HG02943 (cell line): ENCODE data around the gene RBM20.

Source experiments
- ATAC-seq: cut with Tn5 transposase; IDR thresholded peaks from one replicate; pipeline ENCODE4 v1.9.1; 2021; ENCODE audit warnings: mild to moderate bottlenecking, low read depth, moderate library complexity; ENCODE audit not compliant: unreplicated experiment

Gene RBM20

DNA sequence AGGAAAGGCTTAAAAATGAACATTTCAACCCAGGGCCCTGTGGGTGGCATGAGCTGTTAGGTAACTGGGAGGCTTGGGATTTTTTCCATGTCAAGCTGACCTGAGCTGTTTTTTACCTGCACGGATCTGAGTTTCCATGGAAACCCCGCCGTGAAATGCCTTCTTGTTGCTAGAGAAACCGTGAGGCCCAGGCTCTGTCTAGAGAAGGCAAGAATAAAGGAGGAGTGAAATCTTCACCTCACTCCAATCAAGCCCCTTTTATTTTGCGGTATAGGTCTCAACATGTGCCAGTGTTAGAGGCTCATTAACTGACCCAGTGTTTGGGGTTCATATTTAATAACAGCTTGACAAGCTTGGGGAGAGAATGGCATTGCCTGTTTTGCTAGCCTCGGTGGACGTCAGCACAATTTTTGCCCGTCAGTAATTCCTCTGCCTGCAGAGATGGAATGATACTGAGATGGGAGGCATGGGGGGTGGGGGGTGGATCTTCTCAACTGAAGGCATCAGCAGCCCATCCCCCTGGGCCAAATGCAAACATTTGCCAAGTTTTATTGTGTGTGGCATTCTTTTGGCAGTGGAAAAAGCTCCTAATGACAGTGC, 178.7 kb downstream of the RBM20 start:
- ATAC-seq, result no peak

DNA sequence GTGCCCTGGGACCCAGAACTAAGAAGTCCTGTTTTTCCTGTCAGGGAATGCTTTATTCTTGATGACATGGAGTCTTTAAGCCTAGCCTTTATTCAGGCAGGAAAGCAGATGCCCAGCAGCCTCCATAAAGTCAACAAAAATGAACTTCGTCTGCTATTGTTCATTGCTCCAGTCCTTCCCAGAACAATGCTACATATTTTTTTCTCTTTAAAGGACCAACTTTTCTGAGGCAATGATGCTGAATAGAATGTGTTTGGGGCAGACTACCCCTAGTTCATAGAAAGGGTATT, 180.0 kb downstream of the RBM20 start:
- no peak for ATAC-seq

DNA sequence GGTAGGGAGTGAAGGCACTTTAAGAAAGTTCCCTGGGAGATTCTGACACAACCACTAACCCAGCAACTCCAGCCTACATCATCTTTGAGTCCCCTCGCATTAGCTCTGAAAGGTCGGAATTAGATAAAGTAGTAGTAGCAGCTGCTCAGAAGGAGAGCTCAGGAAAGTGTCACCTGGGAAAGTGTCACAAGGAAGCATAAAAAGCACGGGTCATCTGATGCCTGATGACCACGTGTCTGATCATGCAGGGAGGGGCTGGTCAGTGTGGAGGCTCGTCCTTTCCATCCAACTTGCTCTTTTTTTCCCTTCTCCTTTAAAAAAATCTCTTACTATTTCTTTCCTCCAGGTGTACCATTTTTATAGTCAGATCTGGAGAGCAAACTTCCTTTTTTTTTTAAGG, 180.5 kb downstream of the RBM20 start:
- ATAC-seq, result no peak

DNA sequence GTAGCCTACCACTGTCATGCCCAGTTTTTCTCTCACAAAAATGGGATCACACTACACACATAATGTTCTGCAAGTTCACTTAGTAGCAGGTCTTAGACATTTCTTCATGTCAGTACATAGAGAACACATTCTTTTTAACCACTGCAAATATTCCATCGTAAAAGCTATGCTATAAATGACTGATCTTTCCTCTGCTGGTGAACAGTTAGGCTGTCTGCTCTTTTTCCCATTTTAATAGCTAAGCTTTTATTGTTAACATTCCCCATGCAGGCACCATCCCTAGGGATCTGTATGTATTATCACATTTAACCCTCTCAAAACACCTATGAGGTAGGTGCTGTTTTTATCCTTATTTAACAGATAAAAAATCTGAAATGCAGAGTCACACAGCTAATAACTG, 181.4 kb downstream of the RBM20 start:
- no peak for ATAC-seq

DNA sequence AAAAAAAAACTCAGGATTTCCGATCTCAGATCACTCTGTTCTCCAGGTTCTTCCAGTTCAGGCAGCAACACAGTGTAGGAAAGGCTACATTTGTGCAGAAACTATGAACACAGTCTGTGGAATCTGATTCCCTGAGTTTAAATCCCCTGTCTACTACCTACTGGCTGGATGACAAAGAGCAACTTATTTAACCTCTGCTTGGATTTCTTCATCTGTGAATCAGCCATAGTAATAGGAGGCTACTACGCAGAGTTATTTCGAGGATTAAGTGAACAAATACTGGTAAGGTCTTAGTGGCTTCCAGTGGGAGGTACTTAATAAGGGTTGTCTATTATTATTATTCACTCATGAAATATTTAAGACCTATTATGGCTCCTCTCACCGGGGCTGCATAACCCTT, 183.3 kb downstream of the RBM20 start:
- ATAC-seq, result no peak

DNA sequence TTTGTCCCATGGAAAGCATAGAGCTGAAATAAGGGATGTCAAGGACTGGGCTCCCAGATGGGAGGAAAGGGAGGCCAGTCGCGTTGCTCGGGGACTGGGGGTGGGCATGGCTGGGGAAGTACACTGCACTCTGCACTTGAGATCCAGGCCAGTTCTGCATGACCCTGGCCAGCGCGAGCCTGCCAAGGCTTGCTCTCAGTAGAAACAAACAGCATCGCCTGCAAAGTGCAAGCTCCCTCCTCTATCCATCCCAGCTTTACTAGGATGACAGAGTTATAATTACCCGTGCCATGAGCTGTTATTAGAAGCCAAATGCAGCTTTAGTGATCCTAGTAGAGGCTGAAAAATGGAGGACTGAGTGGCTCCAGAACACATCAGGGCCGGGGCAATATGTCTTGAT, 183.7 kb downstream of the RBM20 start:
- ATAC-seq, result no peak

DNA sequence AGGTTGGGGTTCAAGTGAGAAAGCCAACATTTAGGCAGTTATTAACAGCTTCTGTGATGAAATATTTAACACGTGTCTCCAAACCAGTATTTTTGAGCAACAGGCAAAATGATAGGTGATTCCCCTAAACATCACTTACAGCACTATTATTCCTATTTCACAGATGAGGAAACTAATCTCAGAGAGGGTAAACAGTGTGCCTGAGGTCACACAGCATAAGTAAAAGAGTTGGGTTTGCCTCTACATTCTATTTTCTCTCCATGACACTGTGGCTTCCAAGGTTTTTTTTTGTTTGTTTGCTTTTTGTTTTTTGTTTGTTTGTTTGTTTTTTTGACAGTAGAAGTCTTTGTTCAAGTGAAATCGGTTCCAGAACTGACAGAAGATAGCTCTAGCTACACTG, 184.4 kb downstream of the RBM20 start:
- no peak for ATAC-seq

DNA sequence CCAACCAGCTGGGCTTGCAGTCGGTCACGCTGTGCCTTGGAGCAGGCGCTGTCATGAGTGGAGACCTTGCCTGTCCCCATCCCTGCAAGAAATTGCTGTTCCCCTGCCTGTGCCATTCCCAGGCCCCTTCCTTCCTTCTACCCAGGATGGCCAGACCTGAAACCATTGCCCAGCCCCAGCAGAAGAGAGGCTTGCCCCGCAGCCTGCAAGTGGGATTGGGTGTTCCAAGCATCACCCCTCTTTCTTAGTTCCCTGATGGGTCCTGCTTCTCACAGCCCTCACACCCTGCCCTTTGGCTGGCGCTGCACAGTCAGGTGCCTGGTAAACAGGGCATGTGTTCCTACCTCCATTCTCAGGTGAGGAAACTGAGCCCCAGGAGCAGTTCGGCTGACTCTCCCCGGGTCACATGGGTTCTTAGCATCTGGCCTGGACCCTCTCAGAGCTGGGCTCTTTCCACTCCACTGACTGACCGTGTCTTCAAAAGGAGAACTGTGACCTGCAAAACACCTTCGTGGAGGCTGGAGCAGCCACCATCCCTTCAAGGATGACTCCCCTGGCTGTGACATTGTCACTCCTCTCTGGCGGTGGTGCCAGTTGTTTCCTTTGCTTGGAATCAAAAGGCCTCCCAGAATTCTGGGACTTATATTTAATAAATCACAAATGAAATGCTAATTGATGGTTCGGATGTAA, 185.7 kb downstream of the RBM20 start:
- no peak for ATAC-seq

DNA sequence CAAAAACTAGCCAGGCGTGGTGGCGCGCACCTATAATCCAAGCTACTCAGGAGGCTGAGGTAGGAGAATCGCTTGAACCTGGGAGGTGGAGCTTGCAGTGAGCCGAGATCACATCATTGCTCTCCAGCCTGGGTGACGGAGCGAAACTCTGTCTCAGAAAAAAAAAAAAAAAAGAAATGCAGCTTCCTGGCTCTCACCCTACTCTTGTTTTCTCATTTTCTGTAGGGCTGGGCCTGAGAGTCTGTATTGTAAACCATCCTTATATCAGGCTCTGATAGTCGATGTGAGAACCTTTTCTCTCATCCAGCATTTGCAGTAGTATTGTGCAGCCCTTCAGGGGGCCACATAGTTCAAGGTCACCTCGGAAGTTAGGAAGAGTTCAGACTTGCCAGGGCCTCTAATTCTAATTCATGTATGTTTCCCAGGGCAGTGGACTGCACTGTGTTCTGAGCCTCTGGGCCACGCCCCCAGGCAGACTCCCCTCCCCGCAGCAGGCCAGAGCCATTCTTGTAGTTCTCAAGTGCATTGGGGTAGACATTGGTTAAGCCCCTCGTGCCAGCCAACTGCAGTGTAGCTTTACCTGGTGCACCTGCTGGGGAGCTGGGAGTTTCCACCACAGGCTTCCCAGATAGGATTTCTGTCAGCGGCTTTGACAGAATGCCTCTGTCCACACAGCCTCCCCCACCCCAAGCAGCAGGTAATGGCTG, 189.3 kb downstream of the RBM20 start:
- no peak for ATAC-seq

DNA sequence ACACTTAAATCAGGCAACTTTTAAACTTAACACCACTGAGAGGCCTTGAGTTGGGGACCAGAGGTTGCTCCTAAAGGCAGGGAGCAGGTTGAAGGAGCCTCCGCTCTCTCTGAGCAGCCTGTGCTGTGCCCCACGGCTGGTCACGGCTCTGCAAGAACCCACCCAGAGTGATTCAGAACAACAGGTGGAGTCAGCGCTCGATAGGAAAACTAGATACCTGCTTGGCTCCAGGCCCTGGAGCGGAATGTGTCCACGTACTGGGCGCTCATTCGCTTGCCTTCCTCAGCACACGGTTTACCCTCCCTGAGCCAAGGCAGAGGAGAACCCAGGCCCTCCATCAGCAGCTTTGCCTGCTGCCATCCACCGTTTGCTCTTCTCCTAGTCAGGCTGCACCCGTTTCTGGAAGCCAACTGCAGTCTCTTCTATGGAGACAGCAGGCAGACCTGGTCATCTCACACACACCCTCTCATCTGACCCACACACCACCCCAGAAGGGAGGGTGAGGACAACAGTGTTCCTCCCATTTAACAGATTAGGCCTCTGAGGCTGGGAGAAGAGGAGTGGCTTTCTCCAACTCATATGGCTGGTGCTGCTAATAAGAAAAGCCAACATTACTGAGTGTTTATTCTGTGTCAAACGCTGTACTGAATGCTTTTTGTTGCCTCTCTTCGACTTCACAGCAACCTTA, 189.9 kb downstream of the RBM20 start:
- ATAC-seq, result no peak

DNA sequence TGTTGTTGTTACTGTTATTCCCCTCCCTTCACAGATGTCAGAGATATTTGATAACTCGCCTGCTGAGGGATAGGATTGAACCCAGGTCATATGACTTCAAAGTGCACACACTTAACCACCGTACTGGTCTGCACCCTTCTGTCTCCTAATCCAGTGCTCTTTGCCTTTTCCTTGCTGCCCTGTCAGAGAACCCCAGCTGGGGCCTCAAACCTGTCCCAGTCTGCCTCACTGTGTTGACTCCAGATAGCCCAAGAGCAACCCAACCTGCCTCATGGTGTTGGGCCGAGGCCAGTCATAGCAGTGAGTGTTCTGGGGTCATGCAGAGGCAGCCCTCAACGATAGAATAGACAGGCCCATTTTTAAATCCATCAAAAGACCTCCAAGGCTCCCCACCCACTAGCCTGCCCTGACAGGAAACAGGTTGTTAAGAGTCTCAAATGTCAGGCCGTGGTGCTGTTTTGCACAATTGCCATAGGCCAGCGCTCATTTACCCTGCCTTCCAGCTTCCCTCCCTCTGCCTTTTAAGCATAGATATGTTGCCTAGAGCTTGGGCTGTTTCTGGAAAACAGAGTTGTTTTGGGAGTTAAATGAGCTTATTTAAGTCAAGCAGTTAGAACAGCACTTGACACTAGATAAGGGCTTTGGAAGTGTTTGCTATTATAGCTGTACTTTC, 190.6 kb downstream of the RBM20 start:
- no peak for ATAC-seq

DNA sequence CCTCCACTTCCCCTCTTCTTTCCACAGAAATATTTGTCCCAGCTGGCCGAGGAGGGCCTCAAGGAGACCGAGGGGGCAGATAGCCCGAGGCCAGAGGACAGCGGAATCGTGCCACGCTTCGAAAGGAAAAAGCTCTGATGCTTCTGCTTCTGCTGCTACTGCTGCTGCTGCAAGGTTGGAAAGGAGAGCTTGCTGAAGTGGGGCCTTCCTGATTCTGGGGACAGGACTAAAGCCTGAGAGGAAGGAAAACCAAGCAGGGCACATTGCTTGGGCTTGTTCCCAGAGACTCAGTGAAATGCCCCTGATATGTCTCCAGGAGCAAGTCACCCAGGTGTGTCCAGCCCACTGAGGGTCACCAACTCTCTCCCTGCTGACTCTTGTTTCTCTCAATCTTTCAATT, 191.7 kb downstream of the RBM20 start:
- no peak for ATAC-seq

DNA sequence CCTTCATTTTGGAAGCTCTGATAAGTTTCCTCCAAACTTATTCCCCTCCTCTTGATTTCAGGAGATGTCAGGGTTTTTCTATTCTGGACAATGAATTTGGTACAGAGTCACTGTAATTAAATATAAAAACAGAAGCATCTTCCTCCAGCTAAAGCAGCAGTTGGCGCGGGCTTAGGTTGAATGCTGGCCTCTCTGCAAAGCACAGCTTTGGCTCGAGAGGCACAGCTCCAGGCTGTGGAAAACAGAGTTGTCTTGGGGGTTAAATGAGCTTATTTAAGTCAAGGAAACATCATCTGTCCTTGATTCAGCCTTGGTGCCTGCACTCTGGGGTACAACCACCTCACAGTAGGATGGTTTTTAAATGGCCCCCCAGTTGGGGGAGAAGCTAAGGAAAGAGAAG, 192.6 kb downstream of the RBM20 start:
- ATAC-seq, result no peak

DNA sequence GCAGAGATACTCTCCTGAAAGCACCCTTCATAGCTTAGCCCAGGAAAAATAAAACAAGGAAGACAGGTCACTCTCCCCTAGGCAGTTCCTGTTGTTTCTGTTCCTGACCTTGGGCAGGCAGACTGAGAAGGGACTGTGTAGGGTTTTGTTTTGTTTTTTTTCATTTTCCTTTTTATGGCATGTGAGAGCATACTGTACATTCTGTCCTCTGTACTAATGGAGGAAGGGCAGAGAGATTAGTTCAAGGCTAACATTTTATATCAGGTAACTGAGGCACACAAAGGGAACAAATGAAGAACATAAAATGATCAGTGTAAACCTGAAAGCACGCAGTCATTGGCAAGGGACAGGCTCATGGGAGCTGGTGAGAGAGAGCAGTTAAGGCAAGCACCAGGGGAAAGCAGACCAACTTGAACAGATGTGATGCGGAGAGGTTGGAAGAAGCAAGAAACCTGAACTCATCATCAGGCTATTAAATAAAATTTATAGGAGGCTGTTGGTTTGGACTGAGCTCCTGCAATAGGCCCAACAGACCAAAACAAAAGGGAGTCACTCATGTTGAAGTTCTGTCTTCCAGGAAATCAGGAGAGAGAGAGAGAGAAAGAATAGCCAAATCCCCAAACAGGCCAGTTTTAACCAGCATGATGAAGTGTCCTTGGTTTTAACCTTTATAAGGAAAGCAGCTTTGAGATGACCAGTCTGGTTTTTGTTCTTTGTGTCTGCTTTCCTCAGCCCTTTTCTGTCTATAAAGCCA, 193.5 kb downstream of the RBM20 start:
- ATAC-seq, result no peak

DNA sequence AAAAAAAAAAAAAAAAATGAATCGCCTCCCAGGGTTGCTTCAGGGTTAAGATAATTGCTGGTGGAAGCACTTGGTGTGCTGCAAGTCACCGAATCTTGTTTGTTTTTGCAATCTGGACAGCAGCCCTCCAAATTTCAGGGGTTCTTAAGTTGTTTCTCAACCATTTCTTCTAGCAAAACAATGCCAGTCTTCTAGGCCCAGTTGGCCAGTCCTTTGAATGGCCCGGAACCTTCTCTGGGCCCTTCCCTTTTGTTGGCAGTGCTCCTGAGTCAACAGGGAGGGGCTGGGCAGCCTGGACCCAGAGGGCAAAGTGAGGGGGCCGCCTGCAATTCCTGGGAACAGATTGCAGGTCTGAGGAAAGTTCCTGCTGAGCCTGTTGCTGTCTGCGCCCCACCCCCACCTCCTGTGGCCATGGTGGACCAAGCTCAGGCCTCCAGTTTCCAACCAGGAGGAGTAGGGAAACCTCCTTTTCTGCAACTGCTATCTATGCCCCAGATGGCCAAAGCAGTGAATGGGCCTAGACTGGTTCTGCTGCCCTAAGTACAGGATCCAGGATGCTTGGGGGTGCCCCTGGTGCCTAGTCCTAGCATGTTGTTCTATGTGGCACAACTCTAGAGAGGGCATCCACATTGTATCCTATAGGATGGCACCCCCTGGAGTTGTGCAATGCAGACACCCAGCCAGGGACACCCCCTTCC, 196.2 kb downstream of the RBM20 start:
- no peak for ATAC-seq

DNA sequence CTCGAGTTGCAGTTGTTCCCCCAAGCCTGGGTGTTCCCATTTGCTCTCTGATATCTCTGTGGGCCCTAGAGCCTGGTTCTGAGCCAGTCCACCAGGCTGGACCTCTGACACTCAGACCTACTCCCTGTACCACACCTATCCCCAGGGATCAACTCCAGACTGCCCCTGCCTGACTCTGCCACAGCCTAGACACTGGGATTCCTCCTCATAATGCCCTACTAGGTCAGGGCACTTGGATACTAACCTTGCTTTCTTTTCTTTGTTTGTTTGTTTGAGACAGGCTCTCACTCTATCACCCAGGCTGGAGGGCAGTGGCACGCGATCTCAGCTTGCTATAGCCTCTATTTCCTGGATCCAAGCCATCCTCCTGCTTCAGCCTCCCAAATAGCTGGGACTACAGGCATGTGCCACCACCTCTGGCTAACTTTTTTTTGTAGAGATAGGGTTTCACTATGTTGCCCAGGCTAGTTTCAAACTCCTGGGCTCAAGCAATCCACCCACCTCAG, 196.8 kb downstream of the RBM20 start:
- no peak for ATAC-seq

DNA sequence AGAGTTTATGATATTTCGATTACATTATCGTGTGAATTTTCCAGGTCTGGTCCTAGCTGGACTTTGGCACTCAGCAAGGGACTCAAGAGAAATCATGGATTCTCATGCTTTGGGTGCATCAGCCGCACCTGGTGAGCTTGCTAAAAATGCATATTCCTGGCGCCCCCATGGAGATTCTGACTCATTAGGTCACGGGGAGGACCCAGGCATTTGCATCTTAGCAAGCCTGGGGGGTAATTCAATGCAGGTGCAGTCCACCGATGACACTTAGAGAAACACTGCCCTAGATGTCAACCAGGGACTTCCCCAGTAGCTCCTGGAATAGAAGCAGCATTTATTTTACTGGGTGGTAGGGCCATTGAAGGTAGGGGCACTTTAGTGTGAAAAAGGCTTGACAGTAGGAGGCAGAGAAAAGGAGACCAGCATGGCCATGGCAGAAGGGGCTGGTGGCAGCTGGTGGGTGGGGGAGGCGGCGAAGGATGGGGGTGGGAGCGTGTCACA, 197.7 kb downstream of the RBM20 start:
- ATAC-seq, result peak; percentile 62

DNA sequence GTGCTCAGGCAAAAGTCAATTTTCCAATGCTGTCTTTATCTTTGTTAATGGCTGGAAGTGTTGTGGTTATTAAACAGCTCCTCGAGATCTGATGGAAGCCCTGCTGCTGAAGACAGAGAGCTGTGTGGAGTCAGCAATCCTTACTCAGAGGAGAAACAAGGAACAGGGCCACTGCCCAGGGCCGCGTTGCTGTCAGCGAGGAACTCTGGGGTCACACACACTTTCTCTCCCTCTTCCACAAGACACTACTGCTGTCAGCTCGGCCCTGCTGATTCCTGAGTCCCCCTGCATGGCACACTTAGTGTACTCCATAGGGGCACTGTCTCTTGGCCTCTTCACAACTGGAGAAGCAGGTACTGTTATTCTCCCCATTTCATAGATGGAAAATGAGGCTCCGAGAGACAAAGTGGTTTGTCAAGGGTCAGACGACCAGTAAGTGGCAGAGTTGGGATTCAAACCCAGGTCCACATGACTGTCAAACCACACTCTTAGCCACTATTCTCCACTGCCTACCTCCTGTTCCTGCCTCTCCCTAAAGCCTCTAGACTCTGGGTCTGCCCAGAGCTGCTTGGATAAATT, 198.3 kb downstream of the RBM20 start:
- ATAC-seq, result no peak

DNA sequence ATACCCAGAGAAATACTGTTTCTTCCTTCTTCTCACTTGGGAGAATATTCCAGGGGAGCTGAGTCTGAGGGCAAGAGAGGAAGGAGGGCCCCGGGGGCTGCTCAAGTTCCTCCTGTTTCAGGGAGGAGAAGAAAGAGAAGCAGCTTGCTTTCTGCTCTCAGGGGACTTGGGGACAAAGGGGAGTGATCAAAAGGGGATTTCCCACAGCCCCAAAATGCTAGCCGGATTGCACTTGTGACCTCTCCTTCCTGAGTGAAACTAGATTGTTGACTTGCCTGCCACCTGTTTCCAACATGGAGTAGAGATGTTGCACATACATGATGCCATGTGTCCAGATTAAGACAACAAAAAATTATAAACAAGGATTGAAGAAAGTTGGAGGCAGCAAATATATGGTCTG, 198.9 kb downstream of the RBM20 start:
- peak; percentile 81 for ATAC-seq
